ENCODE results near the gene HDLBP. TPM values are rescaled to one million over a fixed set of nuclear protein-coding genes. Genes with fewer than 3 reads are reported as not detected.

HDLBP gene
- total RNA-seq, 5 donors from 2014 or later (not counting 1 experiment from before 2014, with no cell fraction given) = 130 to 184 (median 148) TPM

GRCh38 chr2:241248897-241249296, 66.6 kb downstream of the HDLBP start:
- H3K36me3 Mint-ChIP-seq = peaks cover 76% of the 10 kb centered on the region
- WGBS (ENCODE audit: insufficient coverage) = 98% methylated on average over 6 of the region's 6 CpGs
- H3K27me3 ChIP-seq (replicated peaks in 1 of 2; ENCODE audit: control insufficient read depth in 2 of 2, extremely low read depth in 1 of 2, insufficient read depth in 2 of 2, low read length in 1 of 2) = no peaks in the 10 kb centered on the region
- H3K9me3 ChIP-seq = no peaks in the 10 kb centered on the region
- no peaks in the 10 kb centered on the region for H3K4me1 Mint-ChIP-seq
- no peaks in the 10 kb centered on the region for H3K4me1 ChIP-seq (ENCODE audit: control insufficient read depth in 1 of 2, extremely low read depth in 1 of 2, insufficient read depth in 2 of 2, low read length in 2 of 2)
- no peak overlapping the region for H3K4me3 ChIP-seq (ENCODE audit: control insufficient read depth in 1 of 2, extremely low read depth in 1 of 2, low read length in 1 of 2)
- ChIA-PET POLR2A (no interaction called here), CTCF (no interaction called here)
- no peaks in the 10 kb centered on the region for H3K9me3 Mint-ChIP-seq
- peaks cover 18 to 94% of the 10 kb centered on the region in 2 donors for H3K36me3 ChIP-seq (ENCODE audit: control insufficient read depth in 2 of 2, extremely low read depth in 1 of 2, insufficient read depth in 1 of 2, low read length in 1 of 2)
- ATAC-seq (replicated peaks in 1 of 4) (no peak), DNase-seq (no peak)
- no peak overlapping the region for H3K27ac Mint-ChIP-seq
- no peak overlapping the region for H3K27ac ChIP-seq (ENCODE audit: low read length)
- H3K27me3 Mint-ChIP-seq = no peaks in the 10 kb centered on the region
- H3K4me3 Mint-ChIP-seq = no peak overlapping the region

- Histone ChIP-seq H3K4me1 (ENCODE audit: control insufficient read depth in 1 of 2, extremely low read depth in 1 of 2, insufficient read depth in 2 of 2, low read length in 2 of 2) (no peaks in the 10 kb centered on the region), H3K4me3 (ENCODE audit: control insufficient read depth in 1 of 2, extremely low read depth in 1 of 2, low read length in 1 of 2) (no peak overlapping the region), H3K9me3 (no peaks in the 10 kb centered on the region), H3K36me3 (ENCODE audit: control insufficient read depth in 2 of 2, extremely low read depth in 1 of 2, insufficient read depth in 1 of 2, low read length in 1 of 2) (peaks cover 16 to 93% of the 10 kb centered on the region in 2 donors), H3K27ac (ENCODE audit: low read length) (no peak overlapping the region), H3K27me3 (replicated peaks in 1 of 2; ENCODE audit: control insufficient read depth in 2 of 2, extremely low read depth in 1 of 2, insufficient read depth in 2 of 2, low read length in 1 of 2) (no peaks in the 10 kb centered on the region)
- DNase-seq (no peak), ATAC-seq (replicated peaks in 1 of 4) (no peak)
- Mint-ChIP-seq H3K4me1 (no peaks in the 10 kb centered on the region), H3K36me3 (peaks cover 75% of the 10 kb centered on the region), H3K27me3 (no peaks in the 10 kb centered on the region), H3K27ac (no peak overlapping the region), H3K4me3 (no peak overlapping the region), H3K9me3 (no peaks in the 10 kb centered on the region)
- CTCF ChIA-PET = no interaction called here
- 98% methylated on average over 11 of the region's 11 CpGs for WGBS (ENCODE audit: insufficient coverage)
- POLR2A ChIA-PET = no interaction called here
Measured at GRCh38 chr2:241248289-241248688, 67.2 kb downstream of the HDLBP start.

GRCh38 chr2:241244368-241244767, 71.1 kb downstream of the HDLBP start:
- peaks cover 29 to 93% of the 10 kb centered on the region in 2 donors for H3K36me3 ChIP-seq (ENCODE audit: control insufficient read depth in 2 of 2, extremely low read depth in 1 of 2, insufficient read depth in 1 of 2, low read length in 1 of 2)
- no peak overlapping the region for H3K4me3 Mint-ChIP-seq

GRCh38 chr2:241242306-241242705, 73.2 kb downstream of the HDLBP start:
- Histone ChIP-seq H3K27me3 (replicated peaks in 1 of 2; ENCODE audit: control insufficient read depth in 2 of 2, extremely low read depth in 1 of 2, insufficient read depth in 2 of 2, low read length in 1 of 2) (no peaks in the 10 kb centered on the region), H3K4me3 (ENCODE audit: control insufficient read depth in 1 of 2, extremely low read depth in 1 of 2, low read length in 1 of 2) (no peak overlapping the region), H3K4me1 (ENCODE audit: control insufficient read depth in 1 of 2, extremely low read depth in 1 of 2, insufficient read depth in 2 of 2, low read length in 2 of 2) (no peaks in the 10 kb centered on the region), H3K27ac (ENCODE audit: low read length) (no peak overlapping the region), H3K36me3 (ENCODE audit: control insufficient read depth in 2 of 2, extremely low read depth in 1 of 2, insufficient read depth in 1 of 2, low read length in 1 of 2) (peaks cover 42 to 93% of the 10 kb centered on the region in 2 donors), H3K9me3 (no peaks in the 10 kb centered on the region)
- WGBS (ENCODE audit: insufficient coverage) = 97% methylated on average over 9 of the region's 14 CpGs
- Mint-ChIP-seq H3K36me3 (peaks cover 85% of the 10 kb centered on the region), H3K4me1 (no peaks in the 10 kb centered on the region), H3K4me3 (no peak overlapping the region), H3K27me3 (no peaks in the 10 kb centered on the region), H3K9me3 (no peaks in the 10 kb centered on the region), H3K27ac (no peak overlapping the region)
- DNase-seq (no peak), ATAC-seq (replicated peaks in 1 of 4) (no peak)
- POLR2A ChIA-PET = no interaction called here
- CTCF ChIA-PET = no interaction called here

More at GRCh38 chr2:241244368-241244767, 71.1 kb downstream of the HDLBP start:
- DNase-seq = no peak
- H3K27ac Mint-ChIP-seq = no peak overlapping the region
- no peaks in the 10 kb centered on the region for H3K27me3 Mint-ChIP-seq
- no peak overlapping the region for H3K4me3 ChIP-seq (ENCODE audit: control insufficient read depth in 1 of 2, extremely low read depth in 1 of 2, low read length in 1 of 2)
- no peaks in the 10 kb centered on the region for H3K9me3 ChIP-seq
- 100% methylated on average over 2 of the region's 6 CpGs for WGBS (ENCODE audit: insufficient coverage)
- no peaks in the 10 kb centered on the region for H3K9me3 Mint-ChIP-seq
- ChIA-PET CTCF (interaction anchor here in 1 of 2 donors (0.6 kb wide), 1 partner anchor 94 kb away, joined by 3 read pairs; the partner anchor contains the start of gene PPP1R7), POLR2A (no interaction called here)
- H3K4me1 ChIP-seq (ENCODE audit: control insufficient read depth in 1 of 2, extremely low read depth in 1 of 2, insufficient read depth in 2 of 2, low read length in 2 of 2) = no peaks in the 10 kb centered on the region
- no peak overlapping the region for H3K27ac ChIP-seq (ENCODE audit: low read length)
- no peaks in the 10 kb centered on the region for H3K4me1 Mint-ChIP-seq
- peaks cover 85% of the 10 kb centered on the region for H3K36me3 Mint-ChIP-seq
- ATAC-seq (replicated peaks in 1 of 4) = no peak
- H3K27me3 ChIP-seq (replicated peaks in 1 of 2; ENCODE audit: control insufficient read depth in 2 of 2, extremely low read depth in 1 of 2, insufficient read depth in 2 of 2, low read length in 1 of 2) = no peaks in the 10 kb centered on the region

- no peaks in the 10 kb centered on the region for H3K27me3 ChIP-seq (replicated peaks in 1 of 2; ENCODE audit: control insufficient read depth in 2 of 2, extremely low read depth in 1 of 2, insufficient read depth in 2 of 2, low read length in 1 of 2)
- peaks cover 40 to 93% of the 10 kb centered on the region in 2 donors for H3K36me3 ChIP-seq (ENCODE audit: control insufficient read depth in 2 of 2, extremely low read depth in 1 of 2, insufficient read depth in 1 of 2, low read length in 1 of 2)
- ChIA-PET POLR2A (no interaction called here), CTCF (interaction anchor here in 1 of 2 donors (0.6 kb wide), 1 partner anchor 47 kb away, joined by 3 read pairs; no protein-coding TSS in a partner anchor)
- peaks cover 85% of the 10 kb centered on the region for H3K36me3 Mint-ChIP-seq
- no peaks in the 10 kb centered on the region for H3K9me3 ChIP-seq
- no peak overlapping the region for H3K4me3 ChIP-seq (ENCODE audit: control insufficient read depth in 1 of 2, extremely low read depth in 1 of 2, low read length in 1 of 2)
- H3K4me1 ChIP-seq (ENCODE audit: control insufficient read depth in 1 of 2, extremely low read depth in 1 of 2, insufficient read depth in 2 of 2, low read length in 2 of 2) = no peaks in the 10 kb centered on the region
- H3K9me3 Mint-ChIP-seq = no peaks in the 10 kb centered on the region
- ATAC-seq (replicated peaks in 1 of 4) (no peak), DNase-seq (no peak)
- no peak overlapping the region for H3K4me3 Mint-ChIP-seq
- H3K27me3 Mint-ChIP-seq = no peaks in the 10 kb centered on the region
- no peaks in the 10 kb centered on the region for H3K4me1 Mint-ChIP-seq
- peak overlapping the region in 1 of 2 donors; percentile 2 for H3K27ac Mint-ChIP-seq
- WGBS (ENCODE audit: insufficient coverage) = 70% methylated on average over 2 of the region's 4 CpGs
- no peak overlapping the region for H3K27ac ChIP-seq (ENCODE audit: low read length)
Measured at GRCh38 chr2:241241669-241242068, 73.8 kb downstream of the HDLBP start.

GRCh38 chr2:241240320-241241004, 75.0 kb downstream of the HDLBP start:
- no peaks in the 10 kb centered on the region for H3K9me3 Mint-ChIP-seq
- ChIA-PET CTCF (no interaction called here), POLR2A (no interaction called here)
- no peak overlapping the region for H3K4me3 Mint-ChIP-seq
- peaks cover 82% of the 10 kb centered on the region for H3K36me3 Mint-ChIP-seq
- H3K4me1 Mint-ChIP-seq = no peaks in the 10 kb centered on the region
- peaks cover 42 to 93% of the 10 kb centered on the region in 2 donors for H3K36me3 ChIP-seq (ENCODE audit: control insufficient read depth in 2 of 2, extremely low read depth in 1 of 2, insufficient read depth in 1 of 2, low read length in 1 of 2)
- no peak overlapping the region for H3K4me3 ChIP-seq (ENCODE audit: control insufficient read depth in 1 of 2, extremely low read depth in 1 of 2, low read length in 1 of 2)
- no peaks in the 10 kb centered on the region for H3K4me1 ChIP-seq (ENCODE audit: control insufficient read depth in 1 of 2, extremely low read depth in 1 of 2, insufficient read depth in 2 of 2, low read length in 2 of 2)
- H3K27ac ChIP-seq (ENCODE audit: low read length) = no peak overlapping the region
- H3K27me3 ChIP-seq (replicated peaks in 1 of 2; ENCODE audit: control insufficient read depth in 2 of 2, extremely low read depth in 1 of 2, insufficient read depth in 2 of 2, low read length in 1 of 2) = no peaks in the 10 kb centered on the region
- H3K27ac Mint-ChIP-seq = no peak overlapping the region
- no peaks in the 10 kb centered on the region for H3K9me3 ChIP-seq
- ATAC-seq (replicated peaks in 1 of 4) = no peak
- no peak for DNase-seq
- H3K27me3 Mint-ChIP-seq = no peaks in the 10 kb centered on the region
- 97% methylated on average over 21 of the region's 21 CpGs for whole genome bisulfite sequencing (ENCODE audit: insufficient coverage)
